Neuronal stem cell (in vitro differentiated cells): ENCODE data around the gene BIRC5.
"Not testable (repeated sequence)": the region's sequence is repeated elsewhere in the genome, so short reads cannot be mapped to it uniquely, and the experiment has no call there.

ENCODE experiments used
- DNase-seq: peaks from one replicate; pipeline ENCODE4 v3.0.0-alpha.2; 2013; ENCODE audit warnings: low spot score
- H2AFZ ChIP-seq: one replicate; pipeline ENCODE4 v1.6.1; 2013; ENCODE audit warnings: mild to moderate bottlenecking, low read length, inconsistent platforms
- H2AK5ac ChIP-seq: 2 replicates; pipeline ENCODE4 v1.6.1; 2013; ENCODE audit warnings: low read depth, mild to moderate bottlenecking, inconsistent platforms, low read length, moderate library complexity, mixed read lengths
- H2BK120ac ChIP-seq: 2 replicates; pipeline ENCODE4 v1.6.1; 2013; ENCODE audit warnings: low read depth, mild to moderate bottlenecking, inconsistent platforms, low read length, moderate library complexity, mixed read lengths
- H2BK12ac ChIP-seq: one replicate; pipeline ENCODE4 v1.6.1; 2013; ENCODE audit warnings: low read length, inconsistent platforms
- H2BK15ac ChIP-seq: 2 replicates; pipeline ENCODE4 v1.6.1; 2013; ENCODE audit warnings: mild to moderate bottlenecking, low read length, inconsistent platforms, mixed read lengths
- H2BK5ac ChIP-seq: one replicate; pipeline ENCODE4 v1.6.1; 2013; ENCODE audit warnings: inconsistent platforms, mild to moderate bottlenecking, low read length, moderate library complexity
- H3K14ac ChIP-seq: one replicate; pipeline ENCODE4 v1.6.1; 2013; ENCODE audit warnings: low read length, inconsistent platforms
- H3K18ac ChIP-seq: 2 replicates; pipeline ENCODE4 v1.6.1; 2013; ENCODE audit warnings: low read length, inconsistent platforms
- H3K23ac ChIP-seq: 2 replicates; pipeline ENCODE4 v1.6.1; 2013; ENCODE audit warnings: low read depth, mild to moderate bottlenecking, mixed read lengths, low read length, inconsistent platforms; ENCODE audit not compliant: poor library complexity
- H3K27ac ChIP-seq: replicated peaks from 3 replicates; pipeline ENCODE4 v1.5.1; 2013; ENCODE audit warnings: low read length, inconsistent platforms
- H3K27me3 ChIP-seq, 3 experiments: 2 replicates each; pipeline ENCODE4 v1.6.1; 2013; ENCODE audit warnings: low read length in 3 of 3, mild to moderate bottlenecking in 2 of 3, inconsistent platforms in 1 of 3, low read depth in 1 of 3, mixed read lengths in 1 of 3, moderate library complexity in 1 of 3; ENCODE audit not compliant: control insufficient read depth in 3 of 3, insufficient read depth in 3 of 3
- H3K36me3 ChIP-seq, 2 donors: replicated peaks in 1 of 2; 2 replicates each; pipeline ENCODE4 v1.6.1; 2013; ENCODE audit warnings: low read length in 2 of 2; ENCODE audit not compliant: control insufficient read depth in 2 of 2, insufficient read depth in 2 of 2
- H3K4ac ChIP-seq: 2 replicates; pipeline ENCODE4 v1.6.1; 2013; ENCODE audit warnings: inconsistent platforms, mild to moderate bottlenecking, low read length, moderate library complexity
- H3K4me1 ChIP-seq, 2 donors: 1 replicate in 1 of 2; 2 replicates in 1 of 2; pipeline ENCODE4 v1.6.1; 2013; ENCODE audit warnings: low read length in 2 of 2, low read depth in 1 of 2; ENCODE audit not compliant: control insufficient read depth in 2 of 2, insufficient read depth in 1 of 2
- H3K4me2 ChIP-seq: one replicate; pipeline ENCODE4 v1.6.1; 2013; ENCODE audit warnings: mild to moderate bottlenecking, low read length, inconsistent platforms; ENCODE audit not compliant: insufficient read depth, poor library complexity, severe bottlenecking
- H3K4me3 ChIP-seq, 2 donors: 2 replicates each; pipeline ENCODE4 v1.5.1; 2013; ENCODE audit warnings: low read length in 2 of 2, mild to moderate bottlenecking in 2 of 2, inconsistent platforms in 1 of 2, moderate library complexity in 1 of 2
- H3K79me1 ChIP-seq: one replicate; pipeline ENCODE4 v1.6.1; 2013; ENCODE audit warnings: low read depth, mild to moderate bottlenecking, inconsistent platforms, low read length, moderate library complexity
- H3K9ac ChIP-seq: one replicate; pipeline ENCODE4 v1.6.1; 2013; ENCODE audit warnings: mild to moderate bottlenecking, low read depth, low read length, inconsistent platforms; ENCODE audit not compliant: poor library complexity
- H3K9me3 ChIP-seq, 2 donors: replicated peaks in 1 of 2; 2 replicates each; pipeline versions ENCODE3 to v1.6.1; 2013; ENCODE audit warnings: low read length in 2 of 2, mild to moderate bottlenecking in 2 of 2, inconsistent platforms in 1 of 2, low read depth in 1 of 2, mixed read lengths in 1 of 2, moderate library complexity in 1 of 2; ENCODE audit not compliant: control insufficient read depth in 2 of 2, insufficient read depth in 1 of 2
- H4K8ac ChIP-seq: one replicate; pipeline ENCODE4 v1.6.1; 2013; ENCODE audit warnings: low read depth, mild to moderate bottlenecking, inconsistent platforms, low read length, moderate library complexity
- H4K91ac ChIP-seq: one replicate; pipeline ENCODE4 v1.6.1; 2013; ENCODE audit warnings: low read length, low read depth, mild to moderate bottlenecking, inconsistent platforms; ENCODE audit not compliant: poor library complexity
- WGBS, 2 donors: extraction: QIAGEN DNeasy Blood & Tissue Kit; methylation state at CpG; one replicate each; pipeline ENCODE4 v1.1.7; 2013; ENCODE audit warnings: missing lambda C conversion rate in 2 of 2, mixed read lengths in 1 of 2; ENCODE audit not compliant: insufficient read length in 2 of 2, insufficient replicate concordance in 1 of 2; ENCODE audit errors: extremely low coverage in 2 of 2; 5-methylcytosine and 5-hydroxymethylcytosine counted together

The BIRC5 gene

GRCh38 chr17:78171591-78172248 is 42.3 kb upstream of the BIRC5 start:
- H3K18ac ChIP-seq, H3K4me3 ChIP-seq: not testable (repeated sequence)

DNA sequence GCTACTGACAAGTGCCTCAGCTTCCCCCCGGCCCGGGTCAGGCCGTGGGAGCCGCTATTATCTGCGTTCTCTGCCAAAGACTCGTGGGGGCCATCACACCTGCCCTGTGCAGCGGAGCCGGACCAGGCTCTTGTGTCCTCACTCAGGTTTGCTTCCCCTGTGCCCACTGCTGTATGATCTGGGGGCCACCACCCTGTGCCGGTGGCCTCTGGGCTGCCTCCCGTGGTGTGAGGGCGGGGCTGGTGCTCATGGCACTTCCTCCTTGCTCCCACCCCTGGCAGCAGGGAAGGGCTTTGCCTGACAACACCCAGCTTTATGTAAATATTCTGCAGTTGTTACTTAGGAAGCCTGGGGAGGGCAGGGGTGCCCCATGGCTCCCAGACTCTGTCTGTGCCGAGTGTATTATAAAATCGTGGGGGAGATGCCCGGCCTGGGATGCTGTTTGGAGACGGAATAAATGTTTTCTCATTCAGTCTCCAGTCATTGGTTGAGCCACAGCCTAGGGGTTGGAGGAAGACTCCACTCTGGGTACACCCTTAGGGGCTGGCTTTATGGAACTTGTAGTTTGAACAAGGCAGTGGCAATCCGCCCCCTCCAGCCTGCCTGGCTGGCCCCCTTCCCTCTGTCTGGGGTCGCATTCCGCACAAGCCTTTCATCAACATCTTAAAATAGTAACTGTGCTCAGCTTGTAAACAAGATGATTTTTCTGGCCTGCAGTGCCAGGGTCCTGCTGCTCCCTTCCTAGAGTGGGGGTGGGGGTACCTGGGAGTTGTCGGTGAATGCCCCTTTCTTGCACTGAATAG is 41.6 kb upstream of the BIRC5 start:
- Histone ChIP-seq H2BK5ac (no peak overlapping the region), H2BK120ac (no peak overlapping the region), H4K8ac (no peak overlapping the region), H3K9ac (no peak overlapping the region), H2BK12ac (no peak overlapping the region), H3K36me3 (peaks cover 22 to 50% of the 10 kb centered on the region in 2 donors), H3K18ac (no peak overlapping the region), H3K4me3 (no peak overlapping the region), H2AFZ (no peak overlapping the region), H3K4me1 (peaks cover 5 to 10% of the 10 kb centered on the region in 2 donors), H2AK5ac (no peak overlapping the region), H3K14ac (no peak overlapping the region), H3K27ac (no peak overlapping the region), H2BK15ac (no peak overlapping the region), H3K27me3 (no peaks in the 10 kb centered on the region), H3K4ac (no peak overlapping the region), H3K9me3 (peaks cover 0 to 4% of the 10 kb centered on the region in 2 donors), H3K23ac (no peak overlapping the region), H3K4me2 (no peak overlapping the region), H4K91ac (no peak overlapping the region), H3K79me1 (peaks cover 1% of the 10 kb centered on the region)
- WGBS, 2 donors: no CpG with 5 or more reads among the region's 19 CpGs
- no peak for DNase-seq

More at GRCh38 chr17:78171591-78172248, 42.3 kb upstream of the BIRC5 start:
- not testable (repeated sequence) for H3K27ac ChIP-seq, H3K4ac ChIP-seq, H4K91ac ChIP-seq, DNase-seq, H2AFZ ChIP-seq, H3K4me2 ChIP-seq, H2AK5ac ChIP-seq, H4K8ac ChIP-seq, H2BK5ac ChIP-seq, H3K79me1 ChIP-seq, H2BK12ac ChIP-seq, H3K27me3 ChIP-seq, H2BK15ac ChIP-seq, H3K23ac ChIP-seq, H3K9ac ChIP-seq, H2BK120ac ChIP-seq, H3K9me3 ChIP-seq, H3K14ac ChIP-seq
- peaks cover 5 to 10% of the 10 kb centered on the region in 2 donors for H3K4me1 ChIP-seq
- H3K36me3 ChIP-seq: peaks cover 22 to 43% of the 10 kb centered on the region in 2 donors
- WGBS, 2 donors: no CpG with 5 or more reads among the region's 19 CpGs

DNA sequence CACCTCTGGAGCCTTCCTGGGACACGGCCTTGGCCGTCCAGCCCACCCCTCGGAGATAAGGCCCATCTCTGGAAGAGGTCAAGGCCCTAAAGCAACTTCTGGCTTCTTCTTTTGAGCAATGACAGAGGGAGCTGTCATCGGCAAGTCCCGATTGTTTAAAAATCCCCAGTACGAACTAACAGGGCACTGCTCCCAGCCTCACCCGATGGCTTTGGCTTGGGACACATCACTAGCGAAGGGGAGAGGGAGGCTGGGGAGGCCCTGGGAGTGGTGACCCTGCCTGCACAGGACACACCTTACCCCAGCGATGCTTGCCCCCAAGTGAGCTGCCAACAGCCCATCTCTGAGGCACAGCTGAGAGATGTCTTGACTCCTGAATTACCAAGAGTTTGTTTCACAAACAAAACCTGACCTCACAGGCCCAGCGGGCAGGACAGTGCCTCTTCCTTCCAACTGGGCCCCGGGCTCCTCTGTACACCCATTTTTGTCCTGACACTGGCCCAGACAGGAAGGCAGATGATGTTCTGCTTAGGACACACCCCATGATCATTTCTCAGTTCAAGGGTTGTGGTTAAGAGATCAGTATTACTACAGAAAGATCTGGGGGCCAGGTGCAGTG is 40.8 kb upstream of the BIRC5 start:
- Histone ChIP-seq H3K27me3 (no peaks in the 10 kb centered on the region), H3K14ac (no peak overlapping the region), H3K36me3 (peaks cover 23 to 53% of the 10 kb centered on the region in 2 donors), H3K23ac (no peak overlapping the region), H2BK12ac (no peak overlapping the region), H3K4ac (no peak overlapping the region), H3K27ac (no peak overlapping the region), H4K91ac (no peak overlapping the region), H2BK5ac (no peak overlapping the region), H2AK5ac (no peak overlapping the region), H3K4me1 (peaks cover 5 to 8% of the 10 kb centered on the region in 2 donors), H3K18ac (no peak overlapping the region), H3K9ac (no peak overlapping the region), H3K79me1 (peaks cover 1% of the 10 kb centered on the region), H2AFZ (no peak overlapping the region), H4K8ac (no peak overlapping the region), H3K4me2 (no peak overlapping the region), H2BK15ac (no peak overlapping the region), H3K9me3 (peaks cover 0 to 4% of the 10 kb centered on the region in 2 donors), H3K4me3 (no peak overlapping the region), H2BK120ac (no peak overlapping the region)
- no CpG with 5 or more reads among the region's 11 CpGs for WGBS, 2 donors
- DNase-seq: no peak

DNA sequence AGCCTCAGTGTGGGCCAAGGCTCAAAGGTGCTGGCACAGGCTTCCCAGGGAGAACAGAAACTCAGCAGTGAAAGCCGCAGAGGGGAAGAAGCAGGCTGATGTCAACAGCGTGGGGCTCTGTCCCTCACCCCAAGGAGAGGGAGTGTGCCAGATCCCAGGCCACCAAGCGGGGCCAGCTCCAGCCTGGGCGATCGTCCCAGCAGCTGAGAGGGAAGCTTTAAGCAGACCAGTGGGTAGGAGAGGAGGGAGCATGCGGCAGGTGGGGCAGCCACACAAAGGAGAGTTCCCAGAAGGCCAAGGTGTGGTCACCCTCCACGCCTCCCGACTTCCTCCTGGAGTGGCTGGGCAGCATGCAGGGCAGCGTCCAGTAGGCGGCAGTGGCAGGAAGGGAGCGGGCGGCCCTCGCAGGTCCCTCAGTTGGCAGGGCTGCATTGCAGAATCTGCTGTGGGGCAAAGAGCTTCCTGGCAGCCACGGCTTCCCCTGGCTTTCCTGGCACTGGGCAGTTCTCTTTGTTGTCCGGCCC is 39.6 kb upstream of the BIRC5 start:
- Histone ChIP-seq H2AK5ac (no peak overlapping the region), H4K8ac (peak overlapping the region; percentile 54), H3K27me3 (no peaks in the 10 kb centered on the region), H2BK15ac (no peak overlapping the region), H2AFZ (no peak overlapping the region), H2BK12ac (no peak overlapping the region), H3K4me3 (no peak overlapping the region), H3K36me3 (peaks cover 33 to 65% of the 10 kb centered on the region in 2 donors), H3K27ac (no peak overlapping the region), H4K91ac (no peak overlapping the region), H3K4me2 (no peak overlapping the region), H3K4me1 (peaks cover 3 to 4% of the 10 kb centered on the region in 2 donors), H3K14ac (no peak overlapping the region), H3K18ac (no peak overlapping the region), H3K23ac (peak overlapping the region; percentile 92), H3K9ac (no peak overlapping the region), H2BK120ac (no peak overlapping the region), H3K9me3 (peaks cover 0 to 3% of the 10 kb centered on the region in 2 donors), H3K4ac (no peak overlapping the region), H2BK5ac (no peak overlapping the region), H3K79me1 (no peaks in the 10 kb centered on the region)
- no CpG with 5 or more reads among the region's 15 CpGs for WGBS, 2 donors
- DNase-seq: no peak
